ENCODE data around the gene ANKRD22. TPM values are rescaled to one million over a fixed set of nuclear protein-coding genes. Genes with fewer than 3 reads are reported as not detected.

ANKRD22 gene
- total and polyA plus RNA-seq, 2 of the 8 experiments (the other 6 are each of a cell fraction or from before 2014, with no cell fraction given) = 0.68 TPM; not detected in 1

- TF ChIP-seq EZH2 (IDR thresholded peaks at IDR 0.05; ENCODE audit: low read depth, low read length, severe bottlenecking) (no peak), RNF2 (IDR thresholded peaks at IDR 0.05; ENCODE audit: borderline replicate concordance, low read depth, low read length, missing control alignments, poor library complexity, severe bottlenecking) (no peak), SIN3A (conservative IDR thresholded peaks at IDR 0.05 in 1 of 2, IDR thresholded peaks at IDR 0.05 in 1 of 2; ENCODE audit: low read depth in 1 of 2, low read length in 2 of 2) (no peak), CHD2 (IDR thresholded peaks at IDR 0.05; ENCODE audit: low read length) (no peak), TEAD4 (IDR thresholded peaks at IDR 0.05; ENCODE audit: low read depth, low read length) (no peak), TAF1 (IDR thresholded peaks at IDR 0.05; ENCODE audit: low read depth, low read length) (no peak), RAD21 (IDR thresholded peaks at IDR 0.05 in 1 of 2, conservative IDR thresholded peaks at IDR 0.05 in 1 of 2; ENCODE audit: low read depth in 2 of 2, low read length in 2 of 2) (no peak), E2F6 (IDR thresholded peaks at IDR 0.05) (no peak)
Measured at GRCh38 chr10:88896372-88896993, 44.8 kb upstream of the ANKRD22 start (continued).
